ENCODE results near the gene TNFAIP2.

The TNFAIP2 gene

DNA sequence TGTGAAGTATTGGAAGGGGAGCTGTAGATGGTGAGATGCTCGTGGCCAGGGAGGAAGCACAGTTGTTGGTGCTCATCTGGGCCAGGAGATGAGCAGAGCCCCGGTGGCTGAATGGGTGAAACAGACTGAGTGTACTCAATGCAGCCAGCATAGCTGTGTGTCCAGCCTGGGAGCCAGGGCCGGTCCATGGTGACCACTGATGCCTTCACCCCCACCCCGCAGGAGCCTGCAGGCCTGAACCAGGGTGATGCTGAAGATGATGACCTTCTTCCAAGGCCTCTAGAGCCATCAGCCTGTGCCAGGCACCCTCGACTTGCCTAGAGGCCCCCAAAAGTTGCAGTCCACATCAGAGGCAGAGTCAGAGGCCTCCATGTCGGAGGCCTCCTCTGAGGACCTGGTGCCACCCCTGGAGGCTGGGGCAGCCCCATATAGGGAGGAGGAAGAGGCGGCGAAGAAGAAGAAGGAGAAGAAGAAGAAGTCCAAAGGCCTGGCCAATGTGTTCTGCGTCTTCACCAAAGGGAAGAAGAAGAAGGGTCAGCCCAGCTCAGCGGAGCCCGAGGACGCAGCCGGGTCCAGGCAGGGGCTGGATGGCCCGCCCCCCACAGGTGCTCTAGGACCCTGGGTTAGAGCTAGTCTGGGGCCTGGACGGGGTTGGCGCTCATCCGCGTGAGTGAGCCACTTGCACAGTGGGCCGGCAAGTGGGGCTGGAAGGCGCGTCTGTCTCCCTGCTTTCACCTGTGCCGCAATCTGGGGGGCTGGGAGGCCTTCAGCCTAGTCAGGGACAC, 3.0 kb downstream of the TNFAIP2 start:
- no peak overlapping the region for H3K4me3 ChIP-seq (replicated peaks; ENCODE audit: low read depth, low read length)
- DNase-seq (ENCODE audit: low read depth): no peak
- TF ChIP-seq, protein P1, sequence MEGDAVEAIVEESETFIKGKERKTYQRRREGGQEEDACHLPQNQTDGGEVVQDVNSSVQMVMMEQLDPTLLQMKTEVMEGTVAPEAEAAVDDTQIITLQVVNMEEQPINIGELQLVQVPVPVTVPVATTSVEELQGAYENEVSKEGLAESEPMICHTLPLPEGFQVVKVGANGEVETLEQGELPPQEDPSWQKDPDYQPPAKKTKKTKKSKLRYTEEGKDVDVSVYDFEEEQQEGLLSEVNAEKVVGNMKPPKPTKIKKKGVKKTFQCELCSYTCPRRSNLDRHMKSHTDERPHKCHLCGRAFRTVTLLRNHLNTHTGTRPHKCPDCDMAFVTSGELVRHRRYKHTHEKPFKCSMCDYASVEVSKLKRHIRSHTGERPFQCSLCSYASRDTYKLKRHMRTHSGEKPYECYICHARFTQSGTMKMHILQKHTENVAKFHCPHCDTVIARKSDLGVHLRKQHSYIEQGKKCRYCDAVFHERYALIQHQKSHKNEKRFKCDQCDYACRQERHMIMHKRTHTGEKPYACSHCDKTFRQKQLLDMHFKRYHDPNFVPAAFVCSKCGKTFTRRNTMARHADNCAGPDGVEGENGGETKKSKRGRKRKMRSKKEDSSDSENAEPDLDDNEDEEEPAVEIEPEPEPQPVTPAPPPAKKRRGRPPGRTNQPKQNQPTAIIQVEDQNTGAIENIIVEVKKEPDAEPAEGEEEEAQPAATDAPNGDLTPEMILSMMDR (IDR thresholded peaks at IDR 0.05; ENCODE audit: low read length, missing control alignments): no peak

DNA sequence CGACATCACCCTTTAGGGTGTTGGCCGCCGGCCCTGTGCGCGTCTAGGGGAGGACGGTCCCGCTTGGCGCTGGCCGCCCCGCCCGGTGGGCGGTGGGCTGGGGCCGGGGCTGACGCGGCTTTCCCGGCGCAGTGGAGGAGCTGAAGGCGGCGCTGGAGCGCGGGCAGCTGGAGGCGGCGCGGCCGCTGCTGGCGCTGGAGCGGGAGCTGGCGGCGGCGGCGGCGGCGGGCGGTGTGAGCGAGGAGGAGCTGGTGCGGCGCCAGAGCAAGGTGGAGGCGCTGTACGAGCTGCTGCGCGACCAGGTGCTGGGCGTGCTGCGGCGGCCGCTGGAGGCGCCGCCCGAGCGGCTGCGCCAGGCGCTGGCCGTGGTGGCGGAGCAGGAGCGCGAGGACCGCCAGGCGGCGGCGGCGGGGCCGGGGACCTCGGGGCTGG, 3.6 kb downstream of the TNFAIP2 start:
- H3K4me3 ChIP-seq (replicated peaks; ENCODE audit: low read depth, low read length): no peak overlapping the region
- TF ChIP-seq, protein P1 (IDR thresholded peaks at IDR 0.05; ENCODE audit: low read length, missing control alignments): no peak

DNA sequence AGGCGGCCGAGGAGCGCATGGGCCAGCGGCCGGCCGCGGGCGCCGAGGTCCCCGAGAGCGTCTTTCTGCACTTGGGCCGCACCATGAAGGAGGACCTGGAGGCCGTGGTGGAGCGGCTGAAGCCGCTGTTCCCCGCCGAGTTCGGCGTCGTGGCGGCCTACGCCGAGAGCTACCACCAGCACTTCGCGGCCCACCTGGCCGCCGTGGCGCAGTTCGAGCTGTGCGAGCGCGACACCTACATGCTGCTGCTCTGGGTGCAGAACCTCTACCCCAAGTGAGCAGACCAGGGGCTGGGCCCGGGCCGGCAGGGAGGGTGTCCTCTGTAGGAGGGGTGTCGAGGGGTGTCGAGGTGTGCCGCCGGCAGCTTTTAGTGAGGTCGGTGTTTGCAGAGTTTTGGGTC, 4.1 kb downstream of the TNFAIP2 start:
- no peak overlapping the region for H3K4me3 ChIP-seq (replicated peaks; ENCODE audit: low read depth, low read length)
- TF ChIP-seq, protein P1 (IDR thresholded peaks at IDR 0.05; ENCODE audit: low read length, missing control alignments): no peak
- DNase-seq (ENCODE audit: low read depth): no peak

More for the DNA sequence above, 3.6 kb downstream of the TNFAIP2 start:
- DNase-seq (ENCODE audit: low read depth): no peak

DNA sequence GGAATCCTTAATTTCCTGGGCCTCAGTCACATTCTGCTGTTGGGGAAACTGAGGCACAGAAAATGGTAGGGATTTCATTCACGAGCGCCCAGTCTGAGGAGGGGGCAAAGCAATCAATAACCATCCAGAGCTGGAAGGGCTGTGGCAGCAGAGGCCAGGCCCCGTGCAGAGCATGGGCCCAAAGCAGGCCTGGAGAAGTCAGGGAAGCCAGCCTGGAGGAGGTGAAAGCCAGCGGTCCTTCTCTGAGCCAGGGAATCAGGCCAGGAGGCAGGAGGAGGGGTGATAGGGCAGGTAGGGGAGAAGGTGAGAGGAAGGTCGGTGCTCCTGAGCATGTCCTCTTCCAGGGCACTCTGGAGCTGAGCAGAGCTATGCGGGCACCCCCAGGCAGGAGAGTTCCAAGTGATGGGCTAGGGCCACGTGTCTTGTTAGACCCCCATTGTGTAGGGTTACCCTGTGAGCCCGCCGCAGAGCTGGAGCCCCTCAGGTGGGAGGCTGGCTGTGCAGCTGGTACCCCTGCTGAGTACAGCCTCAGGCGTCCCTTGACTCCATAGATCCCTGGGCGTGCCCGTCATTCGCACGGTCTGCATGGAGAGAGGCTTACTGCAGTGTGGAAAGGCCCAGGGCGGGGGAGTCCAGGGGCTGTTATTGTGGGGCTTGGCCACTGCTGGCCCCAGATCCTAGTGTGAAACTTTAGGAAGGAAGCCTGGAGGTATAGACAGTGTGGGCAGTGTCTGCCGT, 4.8 kb downstream of the TNFAIP2 start:
- no peak for DNase-seq (ENCODE audit: low read depth)
- TF ChIP-seq, protein P1 (IDR thresholded peaks at IDR 0.05; ENCODE audit: low read length, missing control alignments): no peak
- H3K4me3 ChIP-seq (replicated peaks; ENCODE audit: low read depth, low read length): no peak overlapping the region

DNA sequence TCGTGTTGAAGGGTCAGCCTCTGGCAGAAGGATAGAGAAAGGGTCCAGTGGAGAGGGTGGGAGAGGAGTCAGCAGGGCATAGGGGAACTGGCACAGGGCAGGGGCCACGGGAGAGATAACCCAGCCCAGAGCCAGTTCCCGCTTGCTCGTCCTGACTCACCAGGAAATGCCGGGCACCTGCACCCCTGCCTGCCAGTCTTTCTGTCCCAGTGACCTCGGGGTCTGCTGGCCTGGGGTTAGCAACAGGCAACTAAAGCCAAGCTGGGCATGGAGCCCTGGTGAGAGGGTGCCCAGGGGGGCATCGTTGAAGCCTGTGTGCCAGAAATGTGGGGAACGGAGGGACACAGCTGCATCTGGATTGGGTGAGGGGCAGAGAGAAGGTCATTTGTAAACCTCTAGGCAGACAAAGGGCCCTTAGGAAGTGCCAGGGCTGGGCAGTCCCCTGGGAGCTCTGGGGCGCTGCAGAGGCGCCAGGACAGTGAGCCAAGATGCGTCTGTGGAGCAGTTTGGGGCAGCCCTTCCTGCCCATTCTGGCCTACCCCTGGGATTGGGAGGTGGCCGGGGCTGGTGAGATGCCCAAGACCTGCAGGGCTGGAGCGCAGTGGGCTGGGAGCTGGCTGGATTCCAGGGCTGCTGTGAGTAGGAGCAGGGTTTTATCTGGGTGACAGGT, 5.5 kb downstream of the TNFAIP2 start:
- no peak for DNase-seq (ENCODE audit: low read depth)
- H3K4me3 ChIP-seq (replicated peaks; ENCODE audit: low read depth, low read length): no peak overlapping the region
- TF ChIP-seq, protein P1 (IDR thresholded peaks at IDR 0.05; ENCODE audit: low read length, missing control alignments): no peak

DNA sequence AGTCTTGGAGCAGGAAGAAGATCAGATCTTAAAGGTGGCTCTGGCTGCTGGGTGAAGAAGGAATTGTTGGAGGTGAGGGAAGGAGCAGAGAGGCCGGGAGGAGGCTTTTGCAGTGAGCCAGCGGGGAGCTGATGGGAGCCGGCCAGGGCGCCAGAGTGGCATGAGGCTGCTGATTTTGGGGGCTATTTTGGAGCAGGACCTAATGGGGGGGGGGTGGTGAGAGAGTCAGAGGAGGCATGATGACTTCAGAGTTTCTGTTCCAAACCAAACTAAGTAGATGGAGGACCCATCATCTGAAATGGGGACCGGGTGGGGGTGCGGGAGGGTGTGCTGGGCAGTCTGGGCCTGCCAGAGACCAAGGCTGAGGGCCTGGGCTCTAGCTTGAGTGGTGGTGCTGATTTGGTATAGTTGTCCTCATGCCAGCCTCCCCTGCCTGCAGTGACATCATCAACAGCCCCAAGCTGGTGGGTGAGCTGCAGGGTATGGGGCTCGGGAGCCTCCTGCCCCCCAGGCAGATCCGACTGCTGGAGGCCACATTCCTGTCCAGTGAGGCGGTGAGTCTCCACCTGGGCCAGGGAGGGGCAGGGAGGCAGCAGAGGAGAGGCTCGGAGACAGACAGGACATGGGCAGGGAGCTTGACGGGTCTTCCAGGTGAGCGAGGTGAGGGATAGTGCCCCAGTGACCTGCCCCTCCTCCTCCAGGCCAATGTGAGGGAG, 6.2 kb downstream of the TNFAIP2 start:
- no peak for DNase-seq (ENCODE audit: low read depth)
- no peak overlapping the region for H3K4me3 ChIP-seq (replicated peaks; ENCODE audit: low read depth, low read length)
- TF ChIP-seq, protein P1 (IDR thresholded peaks at IDR 0.05; ENCODE audit: low read length, missing control alignments): no peak
